Prostate gland (tissue), 2 donors: ENCODE data around the gene EPHA2. TPM values are rescaled to one million over a fixed set of nuclear protein-coding genes. Genes with fewer than 3 reads are reported as not detected.
A peak's percentile ranks its signal among the peaks of the same experiment; 100 is the strongest.

Source experiments
- DNase-seq: peaks from one replicate; pipeline ENCODE4 v3.0.0-alpha.2; 2019; ENCODE audit warnings: low spot score
- H3K27ac ChIP-seq, 2 donors: fragments of 200-600 bp; sonication (generic); 2 replicates each; pipeline ENCODE4 v1.5.1; 2017 to 2019
- H3K27me3 ChIP-seq: fragments of 200-600 bp; sonication (generic); replicated peaks from 2 replicates; pipeline ENCODE4 v1.5.1; 2019; ENCODE audit not compliant: insufficient read depth
- H3K36me3 ChIP-seq, 2 donors: fragments of 200-600 bp; sonication (generic); 1 replicate in 1 of 2; 2 replicates in 1 of 2; pipeline versions ENCODE4 v1.5.1 to v1.8.1; 2017 to 2019
- H3K4me1 ChIP-seq: fragments of 200-600 bp; sonication (generic); replicated peaks from 2 replicates; pipeline ENCODE4 v1.5.1; 2019
- H3K4me3 ChIP-seq, 2 donors: fragments of 200-600 bp; sonication (generic); 2 replicates each; pipeline ENCODE4 v1.5.1; 2017 to 2019
- H3K9me3 ChIP-seq: fragments of 200-600 bp; sonication (generic); 2 replicates; pipeline ENCODE4 v1.5.1; 2017
- POLR2A ChIP-seq: fragments of 450-650 bp; IDR thresholded peaks from one replicate; pipeline ENCODE4 v1.6.1; 2016; ENCODE audit warnings: antibody characterized with exemption, mild to moderate bottlenecking
- POLR2AphosphoS5 ChIP-seq: sonication (generic); formaldehyde crosslinking; IDR thresholded peaks from one replicate; pipeline ENCODE4 v1.6.1; 2017; ENCODE audit warnings: antibody characterized with exemption
- WGBS: methylation state at CpG from one replicate; pipeline ENCODE4 v1.1.5; 2018; 5-methylcytosine and 5-hydroxymethylcytosine counted together
- intact Hi-C: fragments of 100-400 bp; cut with DNase I; formaldehyde crosslinking; loops from one replicate; pipeline ENCODE4 v1.14.2; 2022
- total RNA-seq, 2 donors: library from RNA; depleted of rRNA; stranded (reverse); fragments of >200 nt; gene quantifications; one replicate each; pipeline ENCODE4 v1.1.0, GENCODE V29; 2016
- TF ChIP-seq, protein P1 (sequence below), 4 experiments: fragments of 200-600 bp in 2 of 4; fragments of 450-650 bp in 2 of 4; sonication (generic) in 2 of 4; IDR thresholded peaks; 1 replicate in 3 of 4; 2 replicates in 1 of 4; pipeline ENCODE4 v1.5.1; 2016 to 2019; ENCODE audit warnings: antibody characterized with exemption in 4 of 4, mild to moderate bottlenecking in 2 of 4, moderate library complexity in 2 of 4

Gene EPHA2
- total RNA-seq, 2 donors from 2014 or later = 14.8 to 17.7 TPM

DNA sequence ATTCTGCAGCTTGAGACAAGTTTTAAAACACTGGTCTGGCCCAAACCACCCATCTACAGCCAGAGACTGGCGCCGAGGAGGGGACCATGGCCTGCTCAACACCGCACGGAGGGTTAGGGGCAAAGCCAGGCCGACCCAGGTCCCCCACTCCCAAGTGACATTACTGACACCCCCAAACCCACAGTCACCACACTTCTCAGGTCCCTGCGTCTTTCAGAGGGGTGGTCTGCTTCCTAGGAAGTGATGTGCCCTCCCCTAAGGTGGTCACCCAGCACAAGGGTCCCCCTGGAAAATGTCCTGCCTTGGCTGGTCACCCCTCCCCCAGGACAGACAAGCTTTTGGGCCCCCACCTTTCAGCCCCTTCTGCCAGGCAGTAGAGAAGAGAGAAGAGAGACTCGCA, 20.8 kb upstream of the EPHA2 start:
- H3K4me3 ChIP-seq = no peak overlapping the region
- H3K9me3 ChIP-seq = no peaks in the 10 kb centered on the region
- H3K36me3 ChIP-seq = no peaks in the 10 kb centered on the region
- TF ChIP-seq POLR2A = no peak
- TF ChIP-seq, protein P1, sequence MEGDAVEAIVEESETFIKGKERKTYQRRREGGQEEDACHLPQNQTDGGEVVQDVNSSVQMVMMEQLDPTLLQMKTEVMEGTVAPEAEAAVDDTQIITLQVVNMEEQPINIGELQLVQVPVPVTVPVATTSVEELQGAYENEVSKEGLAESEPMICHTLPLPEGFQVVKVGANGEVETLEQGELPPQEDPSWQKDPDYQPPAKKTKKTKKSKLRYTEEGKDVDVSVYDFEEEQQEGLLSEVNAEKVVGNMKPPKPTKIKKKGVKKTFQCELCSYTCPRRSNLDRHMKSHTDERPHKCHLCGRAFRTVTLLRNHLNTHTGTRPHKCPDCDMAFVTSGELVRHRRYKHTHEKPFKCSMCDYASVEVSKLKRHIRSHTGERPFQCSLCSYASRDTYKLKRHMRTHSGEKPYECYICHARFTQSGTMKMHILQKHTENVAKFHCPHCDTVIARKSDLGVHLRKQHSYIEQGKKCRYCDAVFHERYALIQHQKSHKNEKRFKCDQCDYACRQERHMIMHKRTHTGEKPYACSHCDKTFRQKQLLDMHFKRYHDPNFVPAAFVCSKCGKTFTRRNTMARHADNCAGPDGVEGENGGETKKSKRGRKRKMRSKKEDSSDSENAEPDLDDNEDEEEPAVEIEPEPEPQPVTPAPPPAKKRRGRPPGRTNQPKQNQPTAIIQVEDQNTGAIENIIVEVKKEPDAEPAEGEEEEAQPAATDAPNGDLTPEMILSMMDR (IDR thresholded peaks at IDR 0.05) = no peak
- TF ChIP-seq POLR2AphosphoS5 = no peak
- H3K27ac ChIP-seq = peak overlapping the region; percentile 72 to 79
- DNase-seq = no peak
- WGBS = 60% methylated on average over 7 of the region's 7 CpGs
- no peaks in the 10 kb centered on the region for H3K27me3 ChIP-seq
- intact Hi-C loops = no loop called here
- H3K4me1 ChIP-seq = peaks cover 25% of the 10 kb centered on the region

DNA sequence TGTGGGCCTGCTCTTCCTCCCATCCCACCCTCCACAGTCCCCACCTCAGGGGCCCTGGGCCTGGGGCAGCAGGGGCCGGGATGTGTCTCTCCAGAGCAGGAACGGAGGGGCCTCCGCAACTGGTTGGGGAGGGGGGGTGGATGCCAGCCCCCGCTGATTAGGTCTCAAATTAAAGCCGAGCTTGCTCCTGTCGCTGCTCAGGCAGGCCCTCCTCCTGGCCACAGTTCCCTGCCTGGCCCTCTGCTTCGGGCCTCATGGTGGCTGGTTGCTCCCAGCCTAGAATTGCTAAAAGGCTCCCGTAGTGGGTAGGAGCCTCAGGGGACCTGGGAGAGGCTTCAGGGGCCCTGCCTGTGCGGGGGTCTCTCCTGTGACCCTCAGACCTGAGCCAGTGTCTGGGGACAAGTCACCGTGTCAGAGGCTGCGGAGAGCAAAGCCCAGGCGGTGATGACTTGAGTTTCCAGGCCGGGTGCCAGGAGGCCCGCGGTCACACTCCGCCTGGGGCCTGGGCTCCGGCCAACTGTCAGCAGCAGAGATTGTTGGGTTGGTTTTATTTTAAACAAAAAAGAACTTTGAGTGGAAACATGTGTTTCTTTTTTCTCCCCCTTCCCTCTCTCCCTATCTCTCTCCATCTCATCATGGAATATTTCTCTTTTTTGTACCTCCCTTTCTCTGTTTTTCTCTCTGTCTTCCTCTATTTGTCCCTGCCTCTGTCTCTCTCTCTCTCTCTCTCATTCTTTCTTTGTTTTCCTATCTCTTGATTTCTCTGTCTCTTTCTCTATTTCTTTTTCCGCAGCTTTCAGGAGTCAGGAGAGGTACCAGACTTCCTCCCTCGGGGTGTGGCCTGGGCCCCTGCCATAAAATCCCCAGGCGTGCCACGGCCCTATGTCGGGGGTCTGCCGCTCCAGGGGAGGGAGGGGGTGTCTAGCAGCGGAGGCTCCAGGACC, 20.0 kb upstream of the EPHA2 start:
- WGBS = 5% methylated on average over 24 of the region's 24 CpGs
- peaks cover 21% of the 10 kb centered on the region for H3K4me1 ChIP-seq
- intact Hi-C loops = no loop called here
- H3K36me3 ChIP-seq = no peaks in the 10 kb centered on the region
- H3K4me3 ChIP-seq = no peak overlapping the region
- peak; percentile 82 for DNase-seq
- no peaks in the 10 kb centered on the region for H3K27me3 ChIP-seq
- no peaks in the 10 kb centered on the region for H3K9me3 ChIP-seq
- peak overlapping the region; percentile 72 to 79 for H3K27ac ChIP-seq
- TF ChIP-seq POLR2A = no peak
- TF ChIP-seq POLR2AphosphoS5 = peak; percentile 80

DNA sequence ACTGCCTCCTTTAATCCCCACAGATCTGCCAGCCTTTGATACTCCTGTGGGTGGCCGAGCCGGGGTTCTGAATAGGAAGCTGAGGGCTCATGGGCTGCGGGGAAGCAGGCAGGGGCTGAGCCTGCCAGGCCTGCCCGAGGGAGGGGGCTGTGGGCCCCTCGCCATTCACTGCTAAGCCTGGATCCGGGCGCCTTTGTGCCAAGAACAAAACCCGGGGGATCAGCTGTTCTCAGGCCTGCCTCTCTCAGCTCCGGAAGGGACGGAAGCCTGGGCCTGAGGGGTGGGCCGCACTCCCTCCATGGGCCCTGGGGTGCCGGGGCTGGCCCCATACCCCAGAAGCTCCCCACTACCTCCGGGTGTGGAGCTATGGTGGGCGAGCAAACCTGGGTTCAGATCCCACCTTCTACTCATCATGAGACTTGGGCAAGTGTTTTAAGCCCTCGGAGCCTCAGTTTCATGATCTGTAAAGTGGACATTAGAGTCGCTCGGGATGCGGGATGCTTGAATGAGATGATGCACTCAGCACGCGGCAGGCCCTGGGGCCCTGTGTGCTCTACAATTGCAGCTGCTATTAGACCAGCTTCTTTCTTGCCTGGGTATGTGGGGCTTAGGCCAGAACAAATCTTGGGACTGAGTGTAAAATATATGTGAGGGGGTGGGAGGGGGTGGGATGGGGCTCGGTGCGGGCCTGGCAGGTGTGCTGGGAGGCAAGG, 19.2 kb upstream of the EPHA2 start:
- Histone ChIP-seq H3K4me3 (no peak overlapping the region), H3K36me3 (no peaks in the 10 kb centered on the region), H3K27me3 (no peaks in the 10 kb centered on the region), H3K9me3 (no peaks in the 10 kb centered on the region), H3K4me1 (peaks cover 21% of the 10 kb centered on the region), H3K27ac (peak overlapping the region; percentile 72 to 79)
- no peak for DNase-seq
- TF ChIP-seq POLR2A = no peak
- no peak for TF ChIP-seq POLR2AphosphoS5
- TF ChIP-seq, protein P1 (IDR thresholded peaks at IDR 0.05) = no peak
- intact Hi-C loops = no loop called here
- WGBS = 50% methylated on average over 22 of the region's 22 CpGs

DNA sequence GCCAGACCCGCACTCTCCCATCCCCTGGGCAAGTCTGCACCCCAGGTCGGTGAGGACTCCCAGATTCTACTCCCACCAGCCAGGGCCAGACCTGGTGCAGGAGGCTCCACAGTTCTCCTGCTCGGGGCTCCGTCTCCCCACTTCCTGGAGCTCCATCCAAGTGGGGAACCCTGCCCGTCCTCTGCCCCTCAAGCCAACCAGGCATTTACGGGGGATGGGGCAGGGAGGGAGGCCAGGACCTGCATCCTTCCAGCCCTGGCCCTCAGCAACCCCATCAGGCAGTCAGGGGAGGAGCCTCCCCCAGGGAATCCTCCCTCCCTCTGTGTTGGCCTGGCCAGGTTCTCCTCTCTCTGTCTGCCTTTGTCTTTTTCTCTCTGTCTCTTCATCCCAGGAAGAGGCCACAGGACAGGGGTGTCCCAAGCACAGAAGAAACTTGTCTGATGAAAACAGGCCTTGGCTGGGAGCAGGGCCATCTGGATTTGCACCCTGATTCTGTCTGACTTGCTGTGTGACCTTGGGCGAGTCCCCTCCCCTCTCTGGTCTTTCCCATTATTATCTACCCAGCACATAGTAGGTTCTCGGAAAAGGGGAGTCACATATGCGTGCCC, 18.5 kb upstream of the EPHA2 start:
- H3K27ac ChIP-seq = peak overlapping the region; percentile 4 to 79
- TF ChIP-seq, protein P1 (IDR thresholded peaks at IDR 0.05) = no peak
- TF ChIP-seq POLR2A = no peak
- TF ChIP-seq POLR2AphosphoS5 = no peak
- H3K27me3 ChIP-seq = no peaks in the 10 kb centered on the region
- no peaks in the 10 kb centered on the region for H3K36me3 ChIP-seq
- H3K4me3 ChIP-seq = no peak overlapping the region
- H3K4me1 ChIP-seq = peaks cover 21% of the 10 kb centered on the region
- no peak for DNase-seq
- intact Hi-C loops = no loop called here
- no peaks in the 10 kb centered on the region for H3K9me3 ChIP-seq
- WGBS = 61% methylated on average over 9 of the region's 9 CpGs
